SU-DHL-6 (cell line): ENCODE measurements around the gene MRPL22.

Experiments used
- EZH2phosphoT487 ChIP-seq: fragments of 200-600 bp; sonication (generic), shearing (Covaris generic); conservative IDR thresholded peaks from 2 replicates; pipeline ENCODE4 v1.6.1; 2018; ENCODE audit warnings: mild to moderate bottlenecking, antibody characterized with exemption, low read length, moderate library complexity, mixed read lengths
- TF ChIP-seq, protein P1 (sequence below): fragments of 200-600 bp; sonication (generic); IDR thresholded peaks from one replicate; pipeline ENCODE4 v1.5.1; 2017; ENCODE audit warnings: antibody characterized with exemption, mild to moderate bottlenecking, low read length, moderate library complexity; ENCODE audit not compliant: insufficient read depth, poor library complexity, severe bottlenecking

DNA sequence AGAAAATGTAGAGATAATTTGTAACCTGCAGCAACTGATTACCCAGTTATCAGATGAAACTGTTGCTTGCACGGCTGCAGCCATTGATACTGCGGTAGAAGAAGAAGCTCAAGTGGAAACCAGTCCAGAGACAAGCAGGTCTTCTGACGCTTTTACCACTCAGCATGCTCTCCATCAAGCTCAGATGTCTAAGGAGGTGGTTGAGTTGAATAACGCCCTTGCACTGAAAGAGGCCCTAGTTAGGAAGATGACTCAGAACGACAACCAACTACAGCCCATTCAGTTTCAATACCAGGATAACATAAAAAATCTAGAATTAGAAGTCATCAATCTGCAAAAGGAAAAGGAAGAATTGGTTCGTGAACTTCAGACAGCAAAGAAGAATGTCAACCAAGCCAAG lies 74.4 kb downstream of the MRPL22 start:
- TF ChIP-seq, protein P1, sequence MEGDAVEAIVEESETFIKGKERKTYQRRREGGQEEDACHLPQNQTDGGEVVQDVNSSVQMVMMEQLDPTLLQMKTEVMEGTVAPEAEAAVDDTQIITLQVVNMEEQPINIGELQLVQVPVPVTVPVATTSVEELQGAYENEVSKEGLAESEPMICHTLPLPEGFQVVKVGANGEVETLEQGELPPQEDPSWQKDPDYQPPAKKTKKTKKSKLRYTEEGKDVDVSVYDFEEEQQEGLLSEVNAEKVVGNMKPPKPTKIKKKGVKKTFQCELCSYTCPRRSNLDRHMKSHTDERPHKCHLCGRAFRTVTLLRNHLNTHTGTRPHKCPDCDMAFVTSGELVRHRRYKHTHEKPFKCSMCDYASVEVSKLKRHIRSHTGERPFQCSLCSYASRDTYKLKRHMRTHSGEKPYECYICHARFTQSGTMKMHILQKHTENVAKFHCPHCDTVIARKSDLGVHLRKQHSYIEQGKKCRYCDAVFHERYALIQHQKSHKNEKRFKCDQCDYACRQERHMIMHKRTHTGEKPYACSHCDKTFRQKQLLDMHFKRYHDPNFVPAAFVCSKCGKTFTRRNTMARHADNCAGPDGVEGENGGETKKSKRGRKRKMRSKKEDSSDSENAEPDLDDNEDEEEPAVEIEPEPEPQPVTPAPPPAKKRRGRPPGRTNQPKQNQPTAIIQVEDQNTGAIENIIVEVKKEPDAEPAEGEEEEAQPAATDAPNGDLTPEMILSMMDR = no peak
- no peak for TF ChIP-seq EZH2phosphoT487
